GM21528 (cell line): ENCODE data around the gene REEP6.
"Not testable (repeated sequence)": the region's sequence is repeated elsewhere in the genome, so short reads cannot be mapped to it uniquely, and the experiment has no call there.

ENCODE experiments used
- ATAC-seq: cut with Tn5 transposase; IDR thresholded peaks from one replicate; pipeline ENCODE4 v1.9.1; 2021; ENCODE audit warnings: mild to moderate bottlenecking, moderate library complexity; ENCODE audit not compliant: unreplicated experiment, low FRiP score

REEP6 gene

DNA sequence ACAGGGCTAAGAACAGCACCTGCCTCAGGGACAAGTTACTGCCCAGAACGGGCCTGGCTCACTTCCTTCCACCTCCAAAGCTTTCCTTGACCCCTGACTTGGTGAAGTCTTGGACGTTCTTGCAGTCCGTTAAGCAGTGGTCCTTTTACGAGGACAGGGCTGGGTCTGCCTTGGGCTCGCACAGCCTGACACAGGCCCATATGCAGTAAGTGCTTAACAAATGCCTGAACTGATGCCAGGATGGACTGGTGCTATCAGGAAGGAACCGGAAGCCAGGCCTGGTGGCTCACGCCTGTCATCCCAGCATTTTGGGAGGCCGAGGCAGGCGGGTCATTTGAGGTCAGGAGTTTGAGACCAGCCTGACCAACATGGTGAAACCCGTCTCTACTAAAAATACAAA is 31.1 kb downstream of the REEP6 start:
- no peak for ATAC-seq

DNA sequence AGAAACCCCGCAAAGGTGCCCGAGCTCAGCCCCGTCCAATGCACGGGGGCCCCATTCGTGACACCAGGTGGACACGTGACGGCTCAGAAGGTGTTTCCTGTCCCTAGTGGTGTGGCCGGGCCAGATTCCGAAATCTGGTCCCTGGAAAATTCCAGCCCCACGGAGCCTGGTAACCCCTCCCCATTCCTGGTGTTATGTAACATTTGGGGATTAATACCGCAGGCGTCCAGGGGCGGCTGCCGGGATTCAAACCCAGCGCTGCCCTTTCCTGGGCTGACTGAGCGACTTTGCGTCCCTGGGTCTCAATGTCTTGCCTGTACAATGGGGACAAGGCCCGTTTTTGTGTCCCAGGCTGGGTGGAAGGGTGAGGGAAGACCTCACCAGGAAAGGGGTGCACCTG is 31.9 kb downstream of the REEP6 start:
- ATAC-seq, result no peak

DNA sequence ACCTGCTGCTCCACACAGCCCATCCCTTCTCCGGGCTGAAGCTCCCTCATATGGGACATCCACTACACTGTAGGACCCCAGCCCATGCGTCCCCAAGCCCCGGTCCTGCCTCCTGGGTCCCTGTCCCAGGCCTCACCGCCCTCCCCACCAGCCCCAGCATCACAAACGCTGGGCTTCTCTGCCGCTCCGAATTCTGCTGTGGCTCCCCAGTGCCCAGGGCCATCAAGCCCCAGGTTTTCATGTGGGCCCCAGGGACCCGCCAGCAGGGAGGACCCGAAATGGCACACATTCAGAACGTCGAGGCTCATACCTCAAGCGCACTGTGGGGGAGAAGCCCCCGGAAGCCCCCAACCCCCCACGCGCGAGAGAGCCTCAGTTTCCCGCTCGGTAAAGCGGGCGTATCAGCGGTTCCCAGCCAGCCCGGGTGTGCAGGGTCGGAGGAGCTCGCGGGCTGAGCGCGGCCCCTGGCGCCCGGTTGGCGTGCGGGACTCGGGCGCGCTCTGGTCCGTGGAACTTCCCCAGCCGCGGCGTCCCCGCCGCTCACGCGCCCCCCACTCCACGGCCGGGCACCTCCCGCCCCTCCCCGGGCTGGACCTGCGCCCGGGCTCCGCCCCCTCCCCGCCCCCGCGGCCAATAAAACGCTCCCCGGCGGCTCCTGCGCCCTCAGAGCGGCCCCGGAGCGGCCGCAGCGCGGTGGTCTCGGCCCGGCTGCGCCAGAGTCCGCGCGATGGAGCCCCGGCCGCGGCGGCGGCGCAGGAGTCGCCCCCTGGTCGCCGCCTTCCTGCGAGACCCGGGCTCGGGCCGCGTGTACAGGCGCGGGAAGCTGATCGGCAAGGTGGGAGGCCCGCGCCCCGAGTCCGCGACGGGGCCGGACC is 32.7 kb downstream of the REEP6 start, which contains the start of gene PLK5:
Gene PLK5, plus strand, starts transcription at position 666 of the 875 bp plus-strand sequence. CDS start 2,920 bp downstream, outside the sequence.
- no peak for ATAC-seq

DNA sequence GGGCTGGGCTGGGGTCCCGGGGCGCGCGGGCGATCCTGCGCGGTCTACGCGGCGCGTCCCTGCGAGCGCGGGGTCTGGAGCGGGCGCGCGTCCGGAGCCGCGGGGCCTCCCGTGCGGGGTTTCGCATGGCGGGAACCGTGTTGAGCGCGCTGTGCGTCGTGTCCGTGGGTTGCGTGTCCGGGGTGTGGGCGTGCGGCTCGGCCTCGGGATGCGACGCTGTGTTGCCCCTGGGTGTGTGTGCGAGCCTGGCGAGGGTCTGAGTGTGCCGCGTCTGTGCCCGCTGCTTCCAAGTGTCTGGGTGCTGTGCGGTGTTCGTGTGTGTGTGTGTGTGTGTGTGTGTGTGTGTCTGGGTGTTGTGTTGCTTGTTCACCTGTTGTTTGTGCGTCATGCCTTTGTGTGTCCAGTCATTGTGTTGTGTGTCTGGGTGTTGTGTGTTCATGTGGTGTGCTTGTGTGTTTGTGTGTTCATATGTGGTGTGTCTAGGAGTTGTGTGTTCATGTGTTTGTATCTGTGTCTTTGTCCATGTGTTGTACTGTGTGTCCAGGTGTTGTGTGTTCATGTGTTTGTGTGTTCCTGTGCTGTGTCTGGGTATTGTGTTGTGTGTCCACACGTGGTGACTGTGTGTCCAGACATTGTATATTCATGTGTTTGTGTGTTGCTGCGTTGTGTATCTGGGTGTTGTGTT is 33.4 kb downstream of the REEP6 start:
- no peak for ATAC-seq

DNA sequence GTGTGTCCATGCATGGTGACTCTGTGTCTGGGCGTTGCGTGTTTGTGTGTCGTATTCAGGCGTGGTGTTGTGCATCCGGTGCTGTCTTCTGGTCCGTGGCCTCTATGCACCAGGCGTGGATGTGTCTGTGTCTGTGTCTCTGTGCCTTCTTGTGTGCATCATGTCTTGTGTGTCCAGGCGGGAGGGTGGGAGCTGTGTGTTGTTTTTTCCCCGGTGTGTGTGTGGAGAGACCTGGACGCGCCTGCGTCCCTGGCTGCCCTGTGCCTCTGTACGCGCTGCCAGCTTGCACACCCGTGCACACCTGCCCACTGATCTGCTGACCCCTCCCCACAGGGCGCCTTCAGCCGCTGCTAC is 34.0 kb downstream of the REEP6 start:
- ATAC-seq, result no peak

DNA sequence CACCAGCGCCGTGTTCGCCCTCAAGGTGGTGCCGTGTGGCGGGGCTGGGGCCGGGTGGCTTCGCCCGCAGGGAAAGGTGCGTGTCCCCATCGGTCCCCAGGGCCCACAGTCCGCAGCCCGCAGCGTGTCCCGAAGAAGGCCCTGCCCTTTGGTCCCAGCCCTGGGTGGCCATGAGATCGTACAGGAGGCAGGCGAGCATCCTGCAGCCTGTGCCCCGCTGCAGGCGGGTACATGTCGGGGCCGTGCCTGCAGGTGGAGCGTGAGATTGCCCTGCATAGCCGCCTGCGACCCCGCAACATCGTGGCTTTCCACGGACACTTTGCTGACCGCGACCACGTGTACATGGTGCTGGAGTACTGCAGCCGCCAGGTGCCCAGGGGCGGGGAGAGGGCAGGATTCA is 34.4 kb downstream of the REEP6 start:
- no peak for ATAC-seq

- no peak for ATAC-seq
Measured at GRCh38 chr19:1526066-1526778, 35.2 kb downstream of the REEP6 start.

- ATAC-seq, result no peak
Measured at GRCh38 chr19:1526979-1527649, 36.1 kb downstream of the REEP6 start.

DNA sequence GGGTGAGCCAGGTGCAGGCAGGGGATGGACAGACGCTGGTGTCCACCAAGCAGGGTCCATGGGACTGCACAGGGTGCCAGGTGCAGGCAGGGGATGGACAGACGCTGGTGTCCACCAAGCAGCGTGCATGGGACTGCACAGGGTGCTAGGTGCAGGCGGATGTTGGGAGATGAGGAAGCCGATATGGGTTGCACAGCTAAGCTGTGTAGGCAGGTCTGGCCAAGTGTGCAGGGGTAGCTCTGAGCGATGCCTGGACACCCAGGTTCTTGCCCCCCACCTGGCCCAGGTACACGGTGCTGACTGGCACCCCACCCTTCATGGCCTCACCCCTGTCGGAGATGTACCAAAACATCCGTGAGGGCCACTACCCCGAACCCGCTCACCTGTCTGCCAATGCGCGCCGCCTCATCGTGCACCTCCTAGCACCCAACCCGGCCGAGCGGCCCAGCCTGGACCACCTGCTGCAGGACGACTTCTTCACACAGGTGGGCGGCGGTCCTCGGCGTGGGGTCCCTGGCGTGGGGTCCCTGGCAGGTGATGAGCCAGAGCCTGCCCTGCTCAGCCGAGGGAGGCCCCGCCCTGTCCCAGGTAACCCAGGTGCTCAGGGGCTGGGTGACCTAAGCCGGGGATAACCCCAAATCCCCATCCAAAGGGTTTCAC is 36.8 kb downstream of the REEP6 start:
- no peak for ATAC-seq

DNA sequence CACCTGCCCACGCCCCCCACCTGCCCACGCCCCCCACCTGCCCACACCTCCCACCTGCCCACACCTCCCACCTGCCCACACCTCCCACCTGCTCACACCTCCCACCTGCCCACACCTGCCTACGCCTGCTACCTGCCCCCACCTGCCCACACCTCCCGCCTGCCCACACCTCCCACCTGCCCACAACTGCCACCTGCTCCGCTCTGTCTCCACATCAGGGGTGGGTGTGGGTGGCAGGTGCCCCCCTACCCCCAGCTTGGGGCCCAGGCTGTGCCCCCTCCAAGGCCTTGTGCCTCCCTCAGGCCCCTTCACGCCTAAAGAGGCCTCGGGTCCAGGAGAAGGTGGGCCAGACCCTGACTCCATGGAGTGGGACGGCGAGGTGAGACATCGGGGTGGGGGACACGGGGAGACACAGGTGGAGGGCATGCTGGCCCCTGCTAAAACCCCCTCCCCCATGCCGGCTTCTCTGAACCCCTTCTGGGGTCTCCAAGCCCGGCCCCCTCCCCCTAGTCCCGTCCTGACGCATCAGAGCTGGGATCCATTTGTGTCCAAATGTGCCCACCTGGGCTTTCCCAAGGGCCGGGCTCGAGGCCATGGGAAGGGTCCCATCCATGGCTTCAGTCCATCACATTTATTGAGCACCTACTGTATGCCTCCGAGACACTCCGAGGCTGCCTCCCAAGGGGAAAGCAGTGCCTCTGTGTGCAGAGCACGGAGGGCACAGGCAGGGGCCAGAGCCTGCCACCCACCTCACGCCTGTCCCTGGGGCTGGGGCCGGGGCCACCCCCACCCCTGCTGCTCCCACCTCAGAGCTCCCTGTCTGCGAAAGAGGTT is 37.8 kb downstream of the REEP6 start:
- ATAC-seq, result no peak

- ATAC-seq, result no peak
Measured at GRCh38 chr19:1529430-1529816, 38.4 kb downstream of the REEP6 start.

- ATAC-seq, result not testable (repeated sequence)
Measured at GRCh38 chr19:1530856-1531255, 39.9 kb downstream of the REEP6 start.

DNA sequence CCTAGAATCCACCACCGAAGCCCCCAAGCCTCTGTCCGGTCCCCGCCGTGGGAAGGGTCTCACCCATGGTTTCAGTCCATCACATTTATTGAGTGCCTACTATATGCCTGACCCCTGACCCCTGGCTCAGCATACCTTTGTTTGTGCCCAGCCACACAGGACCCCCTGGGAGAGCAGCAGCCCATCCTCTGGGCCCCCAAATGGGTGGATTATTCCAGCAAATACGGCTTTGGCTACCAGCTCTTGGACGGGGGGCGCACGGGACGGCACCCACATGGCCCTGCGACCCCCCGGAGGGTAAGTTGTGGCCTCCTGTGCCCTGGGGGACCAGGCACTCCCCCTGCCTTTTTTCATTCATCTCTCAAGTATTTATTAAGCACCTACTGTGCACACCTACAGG is 40.6 kb downstream of the REEP6 start:
- ATAC-seq, result no peak

- ATAC-seq, result no peak
Measured at GRCh38 chr19:1532003-1532402, 41.0 kb downstream of the REEP6 start.

DNA sequence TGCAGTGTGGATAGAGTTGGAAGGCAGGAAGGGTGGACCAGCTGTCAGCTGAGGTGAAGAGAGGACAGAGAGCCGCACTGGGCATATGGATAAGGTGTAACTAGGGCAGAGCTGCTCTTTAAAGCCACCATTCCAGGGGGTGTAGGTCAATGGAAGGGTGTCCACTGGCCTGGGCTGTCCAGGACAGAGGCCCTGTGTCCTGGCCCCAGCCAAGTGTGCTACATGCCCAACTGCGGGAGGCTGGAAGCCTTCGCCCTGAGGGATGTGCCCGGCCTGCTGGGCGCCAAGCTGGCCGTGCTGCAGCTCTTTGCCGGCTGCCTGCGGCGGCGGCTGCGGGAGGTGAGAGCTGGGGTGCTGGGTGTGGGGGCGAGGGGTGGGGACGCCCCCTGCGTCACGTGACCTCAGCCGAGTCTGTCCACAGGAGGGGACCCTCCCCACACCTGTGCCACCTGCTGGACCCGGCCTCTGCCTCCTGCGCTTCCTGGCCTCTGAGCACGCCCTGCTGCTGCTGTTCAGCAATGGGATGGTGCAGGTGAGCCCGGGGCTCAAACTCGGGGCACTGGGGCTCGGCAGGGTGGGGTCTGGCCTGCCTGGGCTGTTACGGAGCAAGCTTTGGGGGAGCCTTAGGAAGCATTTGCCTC is 42.6 kb downstream of the REEP6 start:
- no peak for ATAC-seq

GRCh38 chr19:1534972-1535371 is 44.0 kb downstream of the REEP6 start:
- no peak for ATAC-seq

DNA sequence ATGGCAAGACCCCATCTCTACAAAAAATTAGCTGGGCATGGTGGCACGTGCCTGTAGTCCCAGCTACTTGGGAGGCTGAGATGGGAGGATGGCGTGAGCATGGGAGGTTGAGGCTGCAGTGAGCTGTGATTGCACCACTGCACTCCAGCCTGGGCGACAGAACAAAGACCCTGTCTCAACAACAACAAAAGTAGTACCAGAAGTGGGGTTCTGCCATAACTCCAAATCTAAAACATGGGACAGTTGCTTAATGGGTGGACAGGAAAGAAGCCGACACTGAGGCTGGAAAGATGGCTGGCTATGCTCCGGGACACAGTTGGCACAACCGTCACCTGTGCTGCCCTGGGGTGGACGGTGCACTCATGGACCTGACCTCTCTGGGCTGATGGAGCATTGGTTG is 44.7 kb downstream of the REEP6 start:
- not testable (repeated sequence) for ATAC-seq

DNA sequence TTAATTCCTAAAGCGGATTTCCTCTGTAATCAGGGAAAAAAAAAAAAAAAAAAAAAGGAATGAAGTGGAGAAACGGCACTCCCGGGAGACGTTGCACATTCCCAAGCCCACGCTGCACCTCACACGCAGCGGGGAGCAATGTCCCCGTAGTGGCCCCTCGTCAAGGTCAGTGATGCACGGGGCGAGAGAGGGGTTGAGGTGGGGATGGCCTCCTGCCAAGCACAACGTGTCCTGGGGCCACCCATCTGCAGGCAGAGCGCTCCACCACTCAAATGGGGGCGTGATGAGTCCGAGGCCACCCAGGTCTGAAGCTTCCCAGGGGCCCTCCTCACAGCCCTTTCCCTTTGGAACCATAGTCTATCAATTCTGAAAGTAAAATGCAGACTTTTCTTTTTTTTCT is 48.0 kb downstream of the REEP6 start:
- no peak for ATAC-seq

GRCh38 chr19:1539749-1540148 is 48.8 kb downstream of the REEP6 start:
- not testable (repeated sequence) for ATAC-seq
